Neural progenitor cell (in vitro differentiated cells): ENCODE results near the gene ADARB2.

Source experiments
- EZH2 ChIP-seq: fragments of 200-600 bp; sonication (generic); IDR thresholded peaks from 2 replicates; pipeline ENCODE4 v1.6.1; 2017; ENCODE audit warnings: antibody characterized with exemption, mild to moderate bottlenecking, moderate library complexity
- EZH2phosphoT487 ChIP-seq: fragments of 200-600 bp; sonication (generic); IDR thresholded peaks from 2 replicates; pipeline ENCODE4 v1.6.1; 2017; ENCODE audit warnings: antibody characterized with exemption
- TF ChIP-seq, protein P1 (sequence below): fragments of 200-600 bp; sonication (generic); IDR thresholded peaks from 2 replicates; pipeline ENCODE4 v1.5.1; 2017; ENCODE audit warnings: antibody characterized with exemption, mild to moderate bottlenecking

DNA sequence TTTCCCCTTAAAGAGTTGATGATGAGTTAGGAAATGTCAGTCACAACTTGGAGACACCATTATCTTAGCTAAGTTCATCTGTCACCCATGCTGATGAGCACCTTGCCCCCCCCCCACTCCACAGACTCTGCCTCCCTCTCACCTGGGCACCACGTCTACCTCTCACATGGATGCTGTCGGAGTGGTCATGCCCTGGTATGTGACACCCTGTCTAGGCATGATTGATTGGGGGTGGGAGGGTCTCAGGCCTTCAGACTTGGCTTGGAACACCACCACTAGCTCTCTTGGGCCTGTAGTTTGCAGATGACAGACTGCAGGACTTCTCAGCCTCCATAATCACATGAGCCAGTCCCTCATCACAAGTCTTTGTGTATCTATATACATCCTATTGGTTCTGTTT lies 603.2 kb downstream of the ADARB2 start:
- TF ChIP-seq, protein P1, sequence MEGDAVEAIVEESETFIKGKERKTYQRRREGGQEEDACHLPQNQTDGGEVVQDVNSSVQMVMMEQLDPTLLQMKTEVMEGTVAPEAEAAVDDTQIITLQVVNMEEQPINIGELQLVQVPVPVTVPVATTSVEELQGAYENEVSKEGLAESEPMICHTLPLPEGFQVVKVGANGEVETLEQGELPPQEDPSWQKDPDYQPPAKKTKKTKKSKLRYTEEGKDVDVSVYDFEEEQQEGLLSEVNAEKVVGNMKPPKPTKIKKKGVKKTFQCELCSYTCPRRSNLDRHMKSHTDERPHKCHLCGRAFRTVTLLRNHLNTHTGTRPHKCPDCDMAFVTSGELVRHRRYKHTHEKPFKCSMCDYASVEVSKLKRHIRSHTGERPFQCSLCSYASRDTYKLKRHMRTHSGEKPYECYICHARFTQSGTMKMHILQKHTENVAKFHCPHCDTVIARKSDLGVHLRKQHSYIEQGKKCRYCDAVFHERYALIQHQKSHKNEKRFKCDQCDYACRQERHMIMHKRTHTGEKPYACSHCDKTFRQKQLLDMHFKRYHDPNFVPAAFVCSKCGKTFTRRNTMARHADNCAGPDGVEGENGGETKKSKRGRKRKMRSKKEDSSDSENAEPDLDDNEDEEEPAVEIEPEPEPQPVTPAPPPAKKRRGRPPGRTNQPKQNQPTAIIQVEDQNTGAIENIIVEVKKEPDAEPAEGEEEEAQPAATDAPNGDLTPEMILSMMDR, result no peak
- TF ChIP-seq EZH2, result no peak
- no peak for TF ChIP-seq EZH2phosphoT487
